Neuron (in vitro differentiated cells): ENCODE measurements around the gene NOX4.
"Not testable (repeated sequence)": the region's sequence is repeated elsewhere in the genome, so short reads cannot be mapped to it uniquely, and the experiment has no call there.

Experiments used
- H2AFZ ChIP-seq: one replicate; pipeline ENCODE4 v1.6.1; 2013; ENCODE audit warnings: low read depth, mild to moderate bottlenecking, inconsistent platforms, low read length, moderate library complexity
- H3K27me3 ChIP-seq: one replicate; pipeline ENCODE4 v1.6.1; 2013; ENCODE audit warnings: low read length; ENCODE audit not compliant: insufficient read depth
- H3K36me3 ChIP-seq: one replicate; pipeline ENCODE4 v1.6.1; 2013; ENCODE audit warnings: low read length; ENCODE audit not compliant: insufficient read depth
- H3K4me1 ChIP-seq: one replicate; pipeline ENCODE4 v1.6.1; 2013; ENCODE audit warnings: low read length; ENCODE audit not compliant: insufficient read depth
- H3K4me3 ChIP-seq: 2 replicates; pipeline ENCODE4 v1.5.1; 2013; ENCODE audit warnings: mild to moderate bottlenecking, low read length, moderate library complexity
- H3K9me3 ChIP-seq: one replicate; pipeline ENCODE4 v1.6.1; 2013; ENCODE audit warnings: low read length

NOX4 gene

DNA sequence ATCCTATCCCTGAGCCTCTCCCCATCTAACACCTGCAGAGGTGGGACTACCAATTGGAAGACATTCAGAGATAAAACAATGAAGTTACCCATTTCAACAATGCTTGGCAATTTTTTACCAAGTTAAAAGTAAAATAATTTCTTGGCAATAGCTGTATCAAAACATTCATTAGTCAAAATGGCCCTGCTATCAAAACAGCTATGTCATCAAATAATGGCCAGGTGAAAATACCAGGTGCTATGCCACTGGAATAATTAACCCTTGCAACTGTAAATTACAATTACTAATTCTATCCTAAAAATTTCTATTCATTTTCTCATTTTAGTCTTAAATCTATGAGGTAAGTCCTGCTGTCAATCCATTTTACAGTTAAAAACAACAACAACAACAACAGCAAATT is 43.3 kb downstream of the NOX4 start:
- Histone ChIP-seq H3K4me1 (peaks cover 16% of the 10 kb centered on the region), H3K9me3 (peaks cover 3% of the 10 kb centered on the region), H2AFZ (no peak overlapping the region), H3K36me3 (peaks cover 12% of the 10 kb centered on the region), H3K4me3 (no peak overlapping the region), H3K27me3 (no peaks in the 10 kb centered on the region)

DNA sequence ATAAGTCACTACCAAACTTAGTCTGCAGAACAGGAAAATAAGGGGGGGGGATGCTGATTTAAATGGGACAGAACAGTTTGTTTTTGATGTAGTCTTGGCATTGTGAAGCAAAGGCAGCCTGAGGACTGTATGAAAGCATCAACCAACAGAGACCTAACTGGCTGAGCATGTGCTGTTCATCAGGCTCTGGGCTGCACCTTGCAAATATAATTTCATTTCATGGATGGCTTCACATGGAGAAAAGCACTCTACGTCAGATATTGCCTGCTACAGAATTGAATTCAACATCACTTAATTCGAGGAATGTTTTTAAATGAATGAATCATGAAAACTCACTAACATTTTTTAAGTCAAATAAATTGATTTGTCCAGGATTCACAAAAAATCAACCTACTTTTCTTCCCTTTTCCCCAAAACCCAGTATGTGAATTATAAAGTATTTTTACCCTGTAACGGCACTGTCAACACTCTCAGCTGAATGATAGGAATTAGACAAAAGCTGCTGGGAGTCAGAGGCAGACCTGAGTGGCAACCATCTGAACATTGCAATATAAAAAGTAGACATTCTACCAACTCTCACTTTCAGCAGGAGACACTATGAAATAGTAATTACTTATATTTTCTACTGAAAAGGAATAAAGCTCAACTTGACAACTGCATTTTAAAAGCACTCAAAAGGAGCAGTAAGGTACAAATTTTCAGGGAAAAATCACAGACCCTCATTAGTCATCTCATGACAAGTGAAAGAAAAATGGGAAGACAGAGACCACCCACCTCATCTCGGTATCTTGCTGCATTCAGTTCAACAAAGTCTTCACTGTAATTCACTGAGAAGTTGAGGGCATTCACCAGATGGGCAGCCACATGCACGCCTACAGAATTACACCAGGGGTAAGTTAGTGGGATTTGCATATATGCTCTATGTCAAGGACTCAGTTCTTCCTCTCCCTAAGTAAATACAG is 47.5 kb downstream of the NOX4 start:
- Histone ChIP-seq H3K9me3 (peaks cover 3% of the 10 kb centered on the region), H3K36me3 (peaks cover 6% of the 10 kb centered on the region), H3K4me3 (no peak overlapping the region), H3K4me1 (peaks cover 19% of the 10 kb centered on the region), H3K27me3 (no peaks in the 10 kb centered on the region), H2AFZ (peak overlapping the region; percentile 37)

DNA sequence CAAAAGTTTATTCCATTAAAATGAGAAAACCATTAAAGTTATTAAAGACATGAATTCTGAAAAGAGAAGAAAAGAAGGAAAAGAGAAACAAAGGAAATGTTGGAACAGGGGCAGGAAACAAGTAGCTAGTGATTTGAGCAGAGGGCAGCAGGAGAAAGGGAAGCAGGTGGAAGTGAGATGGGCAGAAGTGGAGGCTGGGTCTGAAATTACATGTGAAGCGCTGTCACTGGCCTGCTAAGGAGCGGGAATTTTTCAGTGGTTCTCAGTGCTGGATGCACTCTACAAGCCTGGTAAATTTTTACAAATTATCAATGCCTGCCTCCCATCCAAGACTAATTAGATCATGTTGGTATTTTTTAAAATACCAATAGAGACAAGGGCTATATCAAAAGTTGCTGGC is 48.4 kb downstream of the NOX4 start:
- peaks cover 3% of the 10 kb centered on the region for H3K9me3 ChIP-seq

DNA sequence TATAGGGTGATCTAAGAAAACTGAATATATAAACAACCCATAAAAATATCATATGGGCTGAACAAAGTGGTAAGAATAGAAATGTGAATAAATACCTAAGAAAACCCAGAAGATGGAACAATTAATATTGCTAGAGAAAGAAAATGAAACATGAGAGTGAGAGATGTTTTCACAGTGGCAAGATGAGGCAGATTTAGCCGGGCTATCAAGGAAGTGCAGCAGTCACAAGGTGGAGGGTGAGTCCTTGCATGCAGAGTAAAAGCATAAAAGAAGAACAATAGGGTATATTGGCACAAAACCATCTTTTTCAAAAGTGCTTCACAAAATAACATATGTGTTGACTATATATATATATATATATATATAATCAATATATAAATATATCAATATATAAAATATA is 49.6 kb downstream of the NOX4 start:
- H3K4me3 ChIP-seq: no peak overlapping the region
- peaks cover 4% of the 10 kb centered on the region for H3K36me3 ChIP-seq
- H3K27me3 ChIP-seq: no peaks in the 10 kb centered on the region

More for the DNA sequence above, 48.4 kb downstream of the NOX4 start:
- no peaks in the 10 kb centered on the region for H3K27me3 ChIP-seq
- H2AFZ ChIP-seq: peak overlapping the region; percentile 37
- peaks cover 19% of the 10 kb centered on the region for H3K4me1 ChIP-seq
- peaks cover 5% of the 10 kb centered on the region for H3K36me3 ChIP-seq
- no peak overlapping the region for H3K4me3 ChIP-seq

DNA sequence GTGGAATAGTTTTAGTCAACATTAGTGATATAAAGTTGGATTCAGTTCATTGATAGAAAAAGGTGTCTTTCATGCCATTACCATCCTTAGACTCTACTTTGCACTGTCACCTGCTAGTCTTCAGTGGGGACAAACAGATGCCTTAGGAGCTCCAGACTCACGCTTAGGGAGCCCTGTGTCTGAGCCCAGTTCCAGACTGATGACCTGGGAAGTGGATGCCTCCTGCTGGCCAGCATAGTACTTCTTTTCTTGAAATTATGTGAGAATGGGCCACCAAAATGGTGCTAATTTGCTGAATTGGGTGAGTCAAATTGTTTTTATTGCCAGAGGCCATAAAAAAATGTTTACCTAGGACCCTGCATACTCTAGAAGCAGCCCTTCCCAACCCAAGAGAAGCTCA is 53.9 kb downstream of the NOX4 start:
- Histone ChIP-seq H3K4me3 (no peak overlapping the region), H3K36me3 (peaks cover 2% of the 10 kb centered on the region), H2AFZ (no peak overlapping the region), H3K9me3 (no peaks in the 10 kb centered on the region), H3K27me3 (no peaks in the 10 kb centered on the region), H3K4me1 (no peaks in the 10 kb centered on the region)

More for the DNA sequence above, 49.6 kb downstream of the NOX4 start:
- Histone ChIP-seq H3K4me1 (peaks cover 19% of the 10 kb centered on the region), H3K9me3 (peaks cover 1% of the 10 kb centered on the region), H2AFZ (no peak overlapping the region)

DNA sequence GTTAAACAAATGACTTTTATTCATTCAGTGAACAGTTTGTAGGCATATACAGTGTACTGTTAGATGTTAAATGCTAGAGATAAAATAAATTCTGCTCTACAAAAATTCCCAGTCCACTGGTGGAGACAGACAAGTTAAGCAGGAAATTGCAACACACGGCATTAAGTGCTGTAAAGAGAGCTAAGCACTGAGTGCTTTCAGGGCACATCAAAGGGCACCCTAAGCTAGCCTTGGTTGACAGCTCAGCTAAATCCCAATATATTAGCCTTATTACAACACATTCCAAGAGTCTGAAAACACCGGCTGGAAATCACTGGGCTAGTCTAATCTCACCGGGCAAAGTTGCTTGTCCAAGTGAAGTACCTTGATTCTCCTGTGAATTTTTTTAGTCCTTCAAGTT is 55.1 kb downstream of the NOX4 start:
- Histone ChIP-seq H3K27me3 (no peaks in the 10 kb centered on the region), H3K36me3 (peaks cover 2% of the 10 kb centered on the region), H3K4me3 (no peak overlapping the region), H3K9me3 (no peaks in the 10 kb centered on the region), H3K4me1 (no peaks in the 10 kb centered on the region), H2AFZ (no peak overlapping the region)

DNA sequence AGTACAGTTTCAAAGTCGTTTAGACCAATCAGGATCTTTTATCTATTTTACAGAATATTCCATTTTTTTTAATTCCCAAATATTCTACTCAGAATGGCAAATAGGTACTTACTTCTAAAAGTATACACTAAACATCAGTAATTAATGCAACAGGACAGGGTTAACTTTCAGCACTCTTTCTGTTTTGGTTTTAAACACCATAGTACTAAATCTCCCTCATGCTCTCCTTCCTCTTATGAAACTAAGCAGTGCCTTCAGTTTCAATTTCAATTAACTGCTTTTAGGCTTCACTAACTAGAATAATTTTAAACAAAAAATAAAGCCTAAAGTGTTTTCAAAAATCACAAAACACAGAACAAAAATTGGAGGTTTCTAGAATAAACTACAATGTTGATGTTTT is 57.9 kb downstream of the NOX4 start:
- H3K4me1 ChIP-seq: no peaks in the 10 kb centered on the region
- H3K9me3 ChIP-seq: no peaks in the 10 kb centered on the region
- no peak overlapping the region for H2AFZ ChIP-seq
- H3K4me3 ChIP-seq: no peak overlapping the region
- no peaks in the 10 kb centered on the region for H3K27me3 ChIP-seq
- H3K36me3 ChIP-seq: no peaks in the 10 kb centered on the region

DNA sequence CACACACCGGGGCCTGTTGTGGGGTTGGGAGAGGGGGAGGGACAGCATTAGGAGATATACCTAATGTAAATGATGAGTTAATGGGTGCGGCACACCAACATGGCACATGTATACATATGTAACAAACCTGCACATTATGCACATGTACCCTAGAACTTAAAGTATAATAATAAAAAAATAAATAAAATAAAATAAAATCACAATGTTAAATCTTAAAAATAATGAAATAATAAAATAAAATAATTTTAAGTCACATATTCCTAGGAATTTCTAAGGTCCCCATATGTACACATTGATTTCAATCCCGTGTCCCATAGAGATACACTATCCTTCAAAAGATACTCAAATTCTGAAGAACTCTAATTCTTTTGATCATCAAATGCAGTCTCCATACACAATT is 59.0 kb downstream of the NOX4 start:
- H3K9me3 ChIP-seq, H3K4me1 ChIP-seq, H2AFZ ChIP-seq, H3K27me3 ChIP-seq, H3K4me3 ChIP-seq, H3K36me3 ChIP-seq: not testable (repeated sequence)

DNA sequence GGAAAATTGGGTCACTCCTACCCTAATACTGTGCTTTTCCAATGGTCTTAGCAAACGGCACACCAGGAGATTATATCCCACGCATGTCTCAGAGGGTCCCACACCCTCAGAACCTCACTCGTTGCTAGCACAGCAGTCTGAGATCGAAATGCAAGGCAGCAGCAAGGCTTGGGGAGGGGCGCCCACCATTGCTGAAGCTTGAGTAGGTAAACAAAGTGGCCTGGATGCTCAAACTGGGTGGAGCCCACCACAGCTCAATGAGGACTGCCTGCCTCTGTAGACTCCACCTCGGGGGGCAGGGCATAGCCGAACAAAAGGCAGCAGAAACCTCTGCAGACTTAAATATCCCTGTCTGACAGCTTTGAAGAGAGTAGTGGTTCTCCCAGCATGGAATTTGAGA is 64.7 kb downstream of the NOX4 start:
- H3K36me3 ChIP-seq, H3K4me3 ChIP-seq, H3K27me3 ChIP-seq, H3K9me3 ChIP-seq, H2AFZ ChIP-seq, H3K4me1 ChIP-seq: not testable (repeated sequence)

DNA sequence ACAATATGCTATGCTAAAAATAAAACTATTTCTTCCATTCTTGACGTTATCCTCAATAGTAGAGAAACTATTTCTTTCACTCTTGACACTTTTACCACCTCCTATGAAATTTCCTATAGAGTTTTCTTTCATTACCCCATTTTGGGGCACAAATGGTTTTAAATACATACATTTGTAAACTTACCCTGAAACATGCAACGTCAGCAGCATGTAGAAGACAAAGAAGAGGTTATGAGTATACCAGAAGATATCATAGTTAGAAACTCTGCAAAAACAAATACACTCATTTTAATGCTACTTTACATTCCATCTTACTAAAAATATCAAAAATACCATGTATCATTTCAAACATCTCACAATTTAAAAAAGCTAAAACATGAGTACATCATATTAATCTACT is 69.5 kb downstream of the NOX4 start:
- peaks cover 4% of the 10 kb centered on the region for H3K9me3 ChIP-seq
- H3K36me3 ChIP-seq: no peaks in the 10 kb centered on the region
- H3K4me1 ChIP-seq: no peaks in the 10 kb centered on the region
- H3K27me3 ChIP-seq: no peaks in the 10 kb centered on the region
- H2AFZ ChIP-seq: no peak overlapping the region
- H3K4me3 ChIP-seq: no peak overlapping the region

DNA sequence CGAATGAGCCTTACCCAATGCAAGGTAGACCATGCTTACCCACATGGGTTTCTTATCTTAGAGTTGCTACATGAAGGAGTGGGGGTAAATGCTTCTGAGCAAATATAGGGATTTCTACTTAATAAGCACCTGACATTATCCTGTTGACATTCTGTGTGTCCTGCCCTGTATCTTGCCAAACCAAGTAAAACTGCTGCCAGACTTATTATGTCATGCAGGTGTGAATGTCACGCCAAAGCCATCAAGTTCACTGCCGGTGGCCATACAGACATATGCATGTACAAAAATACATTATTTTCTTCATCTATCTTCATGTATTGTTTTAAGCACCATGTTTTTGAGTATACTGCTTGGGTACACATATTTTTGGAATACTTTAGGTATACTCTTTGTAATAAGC is 70.2 kb downstream of the NOX4 start:
- Histone ChIP-seq H3K4me3 (no peak overlapping the region), H2AFZ (no peak overlapping the region), H3K27me3 (no peaks in the 10 kb centered on the region), H3K9me3 (no peaks in the 10 kb centered on the region), H3K4me1 (no peaks in the 10 kb centered on the region), H3K36me3 (no peaks in the 10 kb centered on the region)

DNA sequence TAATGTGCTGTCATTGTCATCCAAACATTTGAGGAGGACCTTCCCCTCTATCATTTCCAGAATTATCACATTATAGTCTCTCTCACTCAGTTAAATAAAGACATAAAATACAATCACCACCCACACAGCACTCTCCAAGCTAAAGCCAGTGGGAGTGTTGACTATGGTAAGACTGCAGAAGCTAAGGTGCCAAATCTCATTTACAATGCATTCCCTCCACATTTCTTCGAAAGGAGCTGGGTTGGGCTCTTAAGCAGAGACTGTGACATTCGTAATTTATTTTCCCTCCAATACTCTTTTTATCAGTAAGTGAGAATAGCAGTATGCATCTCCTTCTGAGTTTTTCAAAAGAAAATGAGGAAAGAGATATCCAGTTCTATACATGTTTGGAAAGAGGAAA is 74.2 kb downstream of the NOX4 start:
- Histone ChIP-seq H3K4me3 (no peak overlapping the region), H3K4me1 (no peaks in the 10 kb centered on the region), H2AFZ (no peak overlapping the region), H3K27me3 (no peaks in the 10 kb centered on the region), H3K36me3 (no peaks in the 10 kb centered on the region), H3K9me3 (no peaks in the 10 kb centered on the region)

DNA sequence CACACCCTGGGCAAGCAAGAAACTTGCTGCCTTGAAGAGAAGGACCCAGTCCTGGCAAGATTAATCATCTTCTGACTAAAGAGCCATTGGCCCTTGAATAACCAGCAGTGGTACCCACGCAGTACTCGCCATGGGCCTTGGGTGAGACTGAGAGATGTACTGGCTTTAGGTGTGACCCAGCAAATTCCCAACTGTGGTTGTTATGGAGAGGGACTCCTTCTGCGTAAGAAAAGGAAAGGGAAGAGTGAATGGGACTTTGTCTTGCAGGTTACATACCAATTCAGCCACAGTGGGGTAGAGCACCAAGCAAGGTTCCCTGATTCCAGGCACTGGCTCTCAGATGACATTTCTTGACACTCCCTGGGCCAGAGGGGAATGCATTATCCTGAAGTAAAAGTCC is 80.1 kb downstream of the NOX4 start:
- H3K4me3 ChIP-seq, H3K9me3 ChIP-seq, H3K36me3 ChIP-seq, H3K4me1 ChIP-seq, H3K27me3 ChIP-seq, H2AFZ ChIP-seq: not testable (repeated sequence)

DNA sequence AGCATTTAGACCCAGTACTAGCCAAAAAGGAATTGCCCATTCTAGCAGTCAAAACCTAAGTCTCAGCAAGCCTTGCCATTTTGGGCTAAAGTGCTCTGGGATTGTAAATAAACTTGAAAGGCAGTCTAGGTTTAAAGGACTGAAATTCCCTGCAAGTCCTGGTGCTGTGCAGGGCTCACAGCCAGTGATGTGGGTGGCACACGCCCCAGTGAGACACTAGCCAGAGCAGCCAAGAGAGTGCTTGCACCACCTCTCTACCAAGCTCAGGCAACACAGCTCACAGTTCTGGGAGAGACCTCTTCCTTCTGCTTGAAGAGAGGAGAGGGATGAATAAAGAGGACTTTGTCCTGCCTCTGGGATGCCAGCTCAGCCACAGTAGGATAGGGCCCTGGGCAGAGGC is 80.5 kb downstream of the NOX4 start:
- not testable (repeated sequence) for H3K9me3 ChIP-seq

More for the DNA sequence above, 80.5 kb downstream of the NOX4 start:
- not testable (repeated sequence) for H2AFZ ChIP-seq, H3K4me3 ChIP-seq, H3K27me3 ChIP-seq, H3K4me1 ChIP-seq, H3K36me3 ChIP-seq
